Neuronal stem cell (in vitro differentiated cells): Measurements from ENCODE around the gene MPPED1.

ENCODE experiments used
- DNase-seq: peaks from one replicate; pipeline ENCODE4 v3.0.0-alpha.2; 2013; ENCODE audit warnings: low spot score
- H2AFZ ChIP-seq: one replicate; pipeline ENCODE4 v1.6.1; 2013; ENCODE audit warnings: mild to moderate bottlenecking, low read length, inconsistent platforms
- H2AK5ac ChIP-seq: 2 replicates; pipeline ENCODE4 v1.6.1; 2013; ENCODE audit warnings: low read depth, mild to moderate bottlenecking, inconsistent platforms, low read length, moderate library complexity, mixed read lengths
- H2BK120ac ChIP-seq: 2 replicates; pipeline ENCODE4 v1.6.1; 2013; ENCODE audit warnings: low read depth, mild to moderate bottlenecking, inconsistent platforms, low read length, moderate library complexity, mixed read lengths
- H2BK12ac ChIP-seq: one replicate; pipeline ENCODE4 v1.6.1; 2013; ENCODE audit warnings: low read length, inconsistent platforms
- H2BK15ac ChIP-seq: 2 replicates; pipeline ENCODE4 v1.6.1; 2013; ENCODE audit warnings: mild to moderate bottlenecking, low read length, inconsistent platforms, mixed read lengths
- H2BK5ac ChIP-seq: one replicate; pipeline ENCODE4 v1.6.1; 2013; ENCODE audit warnings: inconsistent platforms, mild to moderate bottlenecking, low read length, moderate library complexity
- H3K14ac ChIP-seq: one replicate; pipeline ENCODE4 v1.6.1; 2013; ENCODE audit warnings: low read length, inconsistent platforms
- H3K18ac ChIP-seq: 2 replicates; pipeline ENCODE4 v1.6.1; 2013; ENCODE audit warnings: low read length, inconsistent platforms
- H3K23ac ChIP-seq: 2 replicates; pipeline ENCODE4 v1.6.1; 2013; ENCODE audit warnings: low read depth, mild to moderate bottlenecking, mixed read lengths, low read length, inconsistent platforms; ENCODE audit not compliant: poor library complexity
- H3K27ac ChIP-seq: replicated peaks from 3 replicates; pipeline ENCODE4 v1.5.1; 2013; ENCODE audit warnings: low read length, inconsistent platforms
- H3K27me3 ChIP-seq, 3 experiments: 2 replicates each; pipeline ENCODE4 v1.6.1; 2013; ENCODE audit warnings: low read length in 3 of 3, mild to moderate bottlenecking in 2 of 3, inconsistent platforms in 1 of 3, low read depth in 1 of 3, mixed read lengths in 1 of 3, moderate library complexity in 1 of 3; ENCODE audit not compliant: control insufficient read depth in 3 of 3, insufficient read depth in 3 of 3
- H3K36me3 ChIP-seq, 2 donors: replicated peaks in 1 of 2; 2 replicates each; pipeline ENCODE4 v1.6.1; 2013; ENCODE audit warnings: low read length in 2 of 2; ENCODE audit not compliant: control insufficient read depth in 2 of 2, insufficient read depth in 2 of 2
- H3K4ac ChIP-seq: 2 replicates; pipeline ENCODE4 v1.6.1; 2013; ENCODE audit warnings: inconsistent platforms, mild to moderate bottlenecking, low read length, moderate library complexity
- H3K4me1 ChIP-seq, 2 donors: 1 replicate in 1 of 2; 2 replicates in 1 of 2; pipeline ENCODE4 v1.6.1; 2013; ENCODE audit warnings: low read length in 2 of 2, low read depth in 1 of 2; ENCODE audit not compliant: control insufficient read depth in 2 of 2, insufficient read depth in 1 of 2
- H3K4me2 ChIP-seq: one replicate; pipeline ENCODE4 v1.6.1; 2013; ENCODE audit warnings: mild to moderate bottlenecking, low read length, inconsistent platforms; ENCODE audit not compliant: insufficient read depth, poor library complexity, severe bottlenecking
- H3K4me3 ChIP-seq, 2 donors: 2 replicates each; pipeline ENCODE4 v1.5.1; 2013; ENCODE audit warnings: low read length in 2 of 2, mild to moderate bottlenecking in 2 of 2, inconsistent platforms in 1 of 2, moderate library complexity in 1 of 2
- H3K79me1 ChIP-seq: one replicate; pipeline ENCODE4 v1.6.1; 2013; ENCODE audit warnings: low read depth, mild to moderate bottlenecking, inconsistent platforms, low read length, moderate library complexity
- H3K9ac ChIP-seq: one replicate; pipeline ENCODE4 v1.6.1; 2013; ENCODE audit warnings: mild to moderate bottlenecking, low read depth, low read length, inconsistent platforms; ENCODE audit not compliant: poor library complexity
- H3K9me3 ChIP-seq, 2 donors: replicated peaks in 1 of 2; 2 replicates each; pipeline versions ENCODE3 to v1.6.1; 2013; ENCODE audit warnings: low read length in 2 of 2, mild to moderate bottlenecking in 2 of 2, inconsistent platforms in 1 of 2, low read depth in 1 of 2, mixed read lengths in 1 of 2, moderate library complexity in 1 of 2; ENCODE audit not compliant: control insufficient read depth in 2 of 2, insufficient read depth in 1 of 2
- H4K8ac ChIP-seq: one replicate; pipeline ENCODE4 v1.6.1; 2013; ENCODE audit warnings: low read depth, mild to moderate bottlenecking, inconsistent platforms, low read length, moderate library complexity
- H4K91ac ChIP-seq: one replicate; pipeline ENCODE4 v1.6.1; 2013; ENCODE audit warnings: low read length, low read depth, mild to moderate bottlenecking, inconsistent platforms; ENCODE audit not compliant: poor library complexity
- WGBS, 2 donors: extraction: QIAGEN DNeasy Blood & Tissue Kit; methylation state at CpG; one replicate each; pipeline ENCODE4 v1.1.7; 2013; ENCODE audit warnings: missing lambda C conversion rate in 2 of 2, mixed read lengths in 1 of 2; ENCODE audit not compliant: insufficient read length in 2 of 2, insufficient replicate concordance in 1 of 2; ENCODE audit errors: extremely low coverage in 2 of 2; 5-methylcytosine and 5-hydroxymethylcytosine counted together

The MPPED1 gene

DNA sequence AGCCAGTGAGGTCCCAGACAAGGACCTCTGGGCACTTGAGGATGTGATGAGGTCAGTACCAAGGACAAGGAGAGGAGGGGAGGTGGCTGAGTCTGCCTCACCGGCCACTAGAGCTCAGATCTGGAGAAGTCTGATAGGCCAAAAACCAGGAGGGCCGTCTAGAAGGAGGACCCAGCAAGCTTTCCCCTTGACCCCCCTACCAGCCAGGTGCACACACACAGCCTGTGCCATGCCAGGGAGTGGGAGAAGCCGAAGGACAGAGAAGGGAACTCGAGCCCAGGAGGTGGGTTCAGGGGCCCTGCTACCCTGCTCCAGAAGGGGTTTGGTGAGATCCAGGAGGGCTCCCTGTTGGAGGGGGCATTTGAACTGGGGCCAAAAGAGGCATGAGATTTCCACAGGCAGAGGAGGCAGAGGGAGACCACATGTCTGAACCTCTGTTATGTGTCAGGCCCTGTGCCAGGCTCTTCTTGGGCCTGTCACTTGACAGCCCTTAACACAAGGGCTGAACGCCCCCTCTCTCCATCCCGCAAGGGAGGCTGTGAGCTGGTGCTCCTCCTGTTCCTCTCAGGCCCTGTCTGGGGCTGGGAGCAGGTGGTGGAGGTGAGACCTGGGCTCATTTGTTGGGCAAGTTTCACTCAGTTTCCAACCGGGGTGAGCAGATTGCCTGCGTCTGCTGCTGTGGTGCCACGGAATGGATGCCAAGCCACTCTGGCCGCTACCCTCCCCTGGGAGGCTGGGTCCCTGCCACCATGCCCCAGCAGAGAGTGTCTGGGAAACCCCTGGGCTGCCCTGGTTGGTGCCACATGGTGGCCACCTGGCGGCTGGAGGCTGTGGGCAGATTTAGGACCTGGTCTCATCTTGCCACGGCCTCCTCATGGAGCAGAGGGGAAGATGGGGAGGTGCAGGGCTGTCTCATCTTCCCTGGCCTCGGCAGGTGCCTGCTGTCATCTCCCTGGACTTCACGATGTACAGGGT, 65.2 kb downstream of the MPPED1 start:
- H3K23ac ChIP-seq = no peak overlapping the region
- H3K4ac ChIP-seq = no peak overlapping the region
- no peaks in the 10 kb centered on the region for H3K9me3 ChIP-seq
- H3K27ac ChIP-seq = no peak overlapping the region
- H3K79me1 ChIP-seq = peaks cover 4% of the 10 kb centered on the region
- no peak overlapping the region for H3K14ac ChIP-seq
- H4K8ac ChIP-seq = no peak overlapping the region
- no CpG with 5 or more reads among the region's 14 CpGs for WGBS, 2 donors
- H2AFZ ChIP-seq = no peak overlapping the region
- H3K9ac ChIP-seq = no peak overlapping the region
- H3K36me3 ChIP-seq = no peaks in the 10 kb centered on the region
- no peak overlapping the region for H4K91ac ChIP-seq
- H3K27me3 ChIP-seq = peaks cover 0 to 12% (median 0%) of the 10 kb centered on the region in 3 experiments
- peaks cover 5 to 18% of the 10 kb centered on the region in 2 donors for H3K4me1 ChIP-seq
- H2AK5ac ChIP-seq = no peak overlapping the region
- no peak overlapping the region for H2BK12ac ChIP-seq
- DNase-seq = no peak
- no peak overlapping the region for H3K4me2 ChIP-seq
- H3K4me3 ChIP-seq = no peak overlapping the region
- H2BK120ac ChIP-seq = no peak overlapping the region
- no peak overlapping the region for H2BK5ac ChIP-seq
- peak overlapping the region; percentile 37 for H3K18ac ChIP-seq
- H2BK15ac ChIP-seq = no peak overlapping the region

DNA sequence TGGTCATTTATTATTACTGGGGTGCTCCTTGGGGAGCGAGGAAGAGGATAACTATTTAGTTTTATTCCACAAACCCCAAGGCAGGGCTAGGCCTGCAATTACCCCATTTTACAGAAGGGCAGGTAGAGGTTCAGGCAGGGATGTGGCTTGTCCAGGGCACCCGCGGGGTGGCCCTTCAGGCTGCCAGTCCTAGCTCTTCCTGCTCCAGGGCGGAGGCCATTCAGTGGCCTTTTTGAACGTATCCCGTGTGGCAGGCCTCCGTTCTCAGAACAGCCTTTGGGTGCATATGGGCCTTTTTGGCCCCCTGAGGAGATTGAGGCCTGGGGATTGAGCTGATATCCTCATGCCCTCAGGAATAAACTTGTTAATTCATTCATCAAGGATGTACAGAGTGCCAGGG, 66.2 kb downstream of the MPPED1 start:
- Histone ChIP-seq H3K4ac (no peak overlapping the region), H2BK5ac (no peak overlapping the region), H3K27ac (no peak overlapping the region), H3K4me3 (no peak overlapping the region), H3K36me3 (no peaks in the 10 kb centered on the region), H2AFZ (no peak overlapping the region), H2BK120ac (no peak overlapping the region), H4K8ac (no peak overlapping the region), H3K27me3 (peaks cover 0 to 12% (median 0%) of the 10 kb centered on the region in 3 experiments), H2BK15ac (no peak overlapping the region), H3K9me3 (no peaks in the 10 kb centered on the region), H3K4me1 (peaks cover 5 to 15% of the 10 kb centered on the region in 2 donors), H3K4me2 (no peak overlapping the region), H3K18ac (no peak overlapping the region), H3K23ac (no peak overlapping the region), H3K79me1 (peaks cover 4% of the 10 kb centered on the region), H2AK5ac (no peak overlapping the region), H3K9ac (no peak overlapping the region), H3K14ac (no peak overlapping the region), H2BK12ac (no peak overlapping the region), H4K91ac (no peak overlapping the region)
- WGBS, 2 donors = no CpG with 5 or more reads among the region's 7 CpGs
- DNase-seq = no peak

DNA sequence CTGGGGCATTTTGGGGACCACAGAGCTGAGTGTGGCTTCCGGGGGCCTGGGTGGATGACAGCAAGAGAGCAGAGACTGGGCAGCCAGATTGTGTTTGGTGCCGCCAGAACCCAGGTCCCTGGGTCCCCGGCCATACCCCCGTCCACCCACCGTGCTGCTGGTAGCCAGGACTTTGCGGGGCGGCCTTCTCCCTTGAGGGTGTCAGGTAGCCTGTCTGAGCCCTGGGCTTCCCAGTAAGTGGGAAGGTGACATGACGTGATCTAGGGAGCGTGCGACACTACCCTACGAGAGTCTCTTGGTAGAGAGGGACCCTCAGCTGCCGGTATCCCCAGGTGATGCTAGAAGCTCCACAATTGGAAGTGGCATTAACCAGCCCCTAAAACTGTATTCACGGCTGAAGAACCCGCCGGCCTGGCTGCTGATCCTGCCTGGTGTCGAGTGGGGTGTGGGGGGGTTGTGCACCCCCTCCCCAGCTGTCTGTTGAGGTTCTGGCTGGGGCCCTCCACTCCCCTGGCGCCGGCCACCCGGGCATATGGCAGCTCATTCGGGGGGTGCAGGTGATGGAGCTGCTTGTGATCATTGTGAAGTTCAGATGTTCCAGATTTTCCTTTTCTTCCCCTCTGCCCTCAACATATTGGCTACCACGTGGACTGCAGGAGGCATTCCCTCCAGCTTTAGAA, 66.9 kb downstream of the MPPED1 start:
- no CpG with 5 or more reads among the region's 21 CpGs for WGBS, 2 donors
- Histone ChIP-seq H3K14ac (no peak overlapping the region), H4K8ac (no peak overlapping the region)

More for the DNA sequence above, 66.9 kb downstream of the MPPED1 start:
- H3K27me3 ChIP-seq = peaks cover 0 to 12% (median 0%) of the 10 kb centered on the region in 3 experiments
- H3K79me1 ChIP-seq = peaks cover 4% of the 10 kb centered on the region
- H3K4me2 ChIP-seq = no peak overlapping the region
- no peaks in the 10 kb centered on the region for H3K36me3 ChIP-seq
- no peak overlapping the region for H2BK15ac ChIP-seq
- no peak for DNase-seq
- no peak overlapping the region for H3K27ac ChIP-seq
- H4K91ac ChIP-seq = no peak overlapping the region
- H2AFZ ChIP-seq = no peak overlapping the region
- no peaks in the 10 kb centered on the region for H3K9me3 ChIP-seq
- H3K18ac ChIP-seq = peak overlapping the region; percentile 58
- H2BK5ac ChIP-seq = no peak overlapping the region
- H3K4me3 ChIP-seq = no peak overlapping the region
- peak overlapping the region; percentile 7 for H2BK120ac ChIP-seq
- no peak overlapping the region for H3K23ac ChIP-seq
- H2AK5ac ChIP-seq = no peak overlapping the region
- peaks cover 5 to 11% of the 10 kb centered on the region in 2 donors for H3K4me1 ChIP-seq
- no peak overlapping the region for H3K9ac ChIP-seq
- H3K4ac ChIP-seq = no peak overlapping the region
- no peak overlapping the region for H2BK12ac ChIP-seq
